ENCODE results near the gene ALG9.

- TF ChIP-seq POLR2A (IDR thresholded peaks at IDR 0.05) (no peak), CTCF (IDR thresholded peaks at IDR 0.05) (no peak), EP300 (IDR thresholded peaks at IDR 0.05) (no peak)
Observed at GRCh38 chr11:111886032-111886431, 14.7 kb upstream of the ALG9 start.

Data from ovary (tissue), 3 donors.